Neutrophil (primary cell): ENCODE data around the gene STN1.

Source experiments
- H3K27ac ChIP-seq: fragments of 200-600 bp; sonication (generic); 2 replicates; pipeline ENCODE4 v1.5.1; 2016; ENCODE audit warnings: mild to moderate bottlenecking, moderate library complexity
- H3K27me3 ChIP-seq: fragments of 200-600 bp; sonication (generic); 2 replicates; pipeline ENCODE4 v1.6.0; 2016; ENCODE audit warnings: mild to moderate bottlenecking
- H3K36me3 ChIP-seq: fragments of 200-600 bp; sonication (generic); 2 replicates; pipeline ENCODE4 v1.5.1; 2017
- H3K4me1 ChIP-seq, 2 experiments: fragments of 200-600 bp in 1 of 2; sonication (generic) in 1 of 2; 1 replicate in 1 of 2; 2 replicates in 1 of 2; pipeline versions ENCODE4 v1.5.1 to v1.6.1; 2013 to 2016; ENCODE audit warnings: low read depth in 1 of 2, low read length in 1 of 2, mild to moderate bottlenecking in 1 of 2, moderate library complexity in 1 of 2; ENCODE audit not compliant: control insufficient read depth in 1 of 2, insufficient read depth in 1 of 2
- H3K4me3 ChIP-seq, 2 experiments: fragments of 200-600 bp in 1 of 2; sonication (generic) in 1 of 2; 1 replicate in 1 of 2; 2 replicates in 1 of 2; pipeline ENCODE4 v1.5.1; 2013 to 2016; ENCODE audit warnings: low read depth in 1 of 2, low read length in 1 of 2, mild to moderate bottlenecking in 1 of 2, moderate library complexity in 1 of 2
- H3K9me3 ChIP-seq: fragments of 200-600 bp; sonication (generic); 2 replicates; pipeline ENCODE4 v1.5.1; 2016
- TF ChIP-seq, protein P1 (sequence below): fragments of 200-600 bp; sonication (generic); IDR thresholded peaks from 2 replicates; pipeline ENCODE4 v1.5.1; 2016; ENCODE audit warnings: antibody characterized with exemption

Gene STN1

DNA sequence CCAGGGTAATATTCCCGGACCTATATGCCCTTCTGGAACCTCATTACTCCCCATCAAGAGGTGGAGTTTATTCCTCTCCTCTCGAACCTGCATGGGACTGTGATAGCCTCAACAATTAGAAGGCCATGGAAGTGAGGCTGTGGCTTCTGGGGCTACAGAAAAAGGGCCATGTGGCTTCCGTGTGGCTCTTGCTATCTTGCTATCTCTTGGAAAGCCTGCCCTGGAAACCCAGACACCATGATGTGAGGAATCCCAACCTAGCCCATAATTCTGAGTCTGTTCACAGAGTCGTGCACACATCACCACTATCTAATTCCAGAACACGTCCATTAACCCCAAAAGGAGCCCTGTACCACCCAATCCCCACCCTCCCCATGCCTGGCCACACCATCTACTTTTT, 41.8 kb downstream of the STN1 start:
- H3K4me1 ChIP-seq, result no peaks in the 10 kb centered on the region
- TF ChIP-seq, protein P1, sequence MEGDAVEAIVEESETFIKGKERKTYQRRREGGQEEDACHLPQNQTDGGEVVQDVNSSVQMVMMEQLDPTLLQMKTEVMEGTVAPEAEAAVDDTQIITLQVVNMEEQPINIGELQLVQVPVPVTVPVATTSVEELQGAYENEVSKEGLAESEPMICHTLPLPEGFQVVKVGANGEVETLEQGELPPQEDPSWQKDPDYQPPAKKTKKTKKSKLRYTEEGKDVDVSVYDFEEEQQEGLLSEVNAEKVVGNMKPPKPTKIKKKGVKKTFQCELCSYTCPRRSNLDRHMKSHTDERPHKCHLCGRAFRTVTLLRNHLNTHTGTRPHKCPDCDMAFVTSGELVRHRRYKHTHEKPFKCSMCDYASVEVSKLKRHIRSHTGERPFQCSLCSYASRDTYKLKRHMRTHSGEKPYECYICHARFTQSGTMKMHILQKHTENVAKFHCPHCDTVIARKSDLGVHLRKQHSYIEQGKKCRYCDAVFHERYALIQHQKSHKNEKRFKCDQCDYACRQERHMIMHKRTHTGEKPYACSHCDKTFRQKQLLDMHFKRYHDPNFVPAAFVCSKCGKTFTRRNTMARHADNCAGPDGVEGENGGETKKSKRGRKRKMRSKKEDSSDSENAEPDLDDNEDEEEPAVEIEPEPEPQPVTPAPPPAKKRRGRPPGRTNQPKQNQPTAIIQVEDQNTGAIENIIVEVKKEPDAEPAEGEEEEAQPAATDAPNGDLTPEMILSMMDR, result no peak
- H3K27ac ChIP-seq, result no peak overlapping the region
- H3K36me3 ChIP-seq, result peaks cover 68% of the 10 kb centered on the region
- no peak overlapping the region for H3K4me3 ChIP-seq
- no peaks in the 10 kb centered on the region for H3K27me3 ChIP-seq
- no peaks in the 10 kb centered on the region for H3K9me3 ChIP-seq

DNA sequence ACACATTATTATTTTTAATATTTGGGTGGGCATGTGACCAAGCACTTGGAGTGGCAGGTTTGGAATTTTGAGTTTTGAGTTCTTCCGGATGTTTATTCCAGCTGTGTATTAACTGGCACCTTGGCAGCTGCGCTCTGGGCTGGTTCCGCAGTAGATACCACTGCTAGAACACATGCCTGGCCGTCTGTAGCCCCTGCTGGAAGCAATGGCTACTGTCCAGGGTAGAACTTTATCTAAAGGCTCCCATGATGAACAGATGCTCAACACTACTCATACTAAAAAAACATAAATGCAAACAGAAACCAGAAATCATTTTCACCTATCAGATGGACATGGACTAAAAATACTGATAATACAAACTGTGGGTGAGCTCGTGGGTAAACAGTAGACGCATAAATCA, 43.3 kb downstream of the STN1 start:
- H3K27ac ChIP-seq, result no peak overlapping the region
- H3K4me3 ChIP-seq, result no peak overlapping the region
- H3K27me3 ChIP-seq, result no peaks in the 10 kb centered on the region
- no peaks in the 10 kb centered on the region for H3K4me1 ChIP-seq
- H3K9me3 ChIP-seq, result no peaks in the 10 kb centered on the region
- TF ChIP-seq, protein P1, result no peak
- H3K36me3 ChIP-seq, result peaks cover 61% of the 10 kb centered on the region

DNA sequence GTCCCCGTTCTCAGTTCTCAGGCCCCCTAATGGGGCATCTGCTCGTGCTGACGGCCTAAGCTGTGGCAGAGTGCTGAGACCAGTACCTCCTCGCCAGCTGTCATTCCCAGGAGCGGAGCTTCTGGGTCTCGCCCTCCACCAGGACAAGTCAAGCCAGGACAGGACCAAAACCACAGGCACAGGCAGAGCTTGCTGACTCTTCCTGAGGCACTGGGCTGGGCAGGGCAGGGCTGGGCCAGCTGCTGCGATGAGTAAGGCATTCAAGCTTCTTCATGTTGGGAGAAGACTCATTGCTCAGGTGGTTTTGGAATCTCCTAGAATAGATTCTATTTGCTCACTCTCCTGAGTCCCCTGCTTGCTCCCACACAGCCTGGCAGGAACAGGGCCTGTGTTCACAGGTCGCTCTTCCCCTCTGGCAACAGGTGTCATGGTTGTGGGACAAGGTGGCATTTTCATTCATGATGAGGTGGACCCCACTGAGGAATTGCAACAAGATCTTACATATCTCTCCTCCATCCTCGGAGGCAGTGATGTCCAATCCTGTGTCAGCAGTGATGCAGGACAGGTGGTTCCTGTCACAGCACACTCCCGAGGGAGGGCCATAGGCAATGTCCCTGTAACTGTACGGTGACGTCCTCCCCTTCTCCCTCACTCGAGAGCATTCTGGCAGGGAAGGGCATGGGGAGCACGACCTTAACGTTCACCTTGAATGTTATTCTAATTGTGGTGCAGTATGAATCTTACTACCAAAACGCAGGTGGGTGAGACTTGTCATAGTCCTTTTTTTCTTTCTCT, 45.6 kb downstream of the STN1 start:
- H3K36me3 ChIP-seq, result peaks cover 37% of the 10 kb centered on the region
- no peaks in the 10 kb centered on the region for H3K4me1 ChIP-seq
- H3K27me3 ChIP-seq, result no peaks in the 10 kb centered on the region
- H3K4me3 ChIP-seq, result no peak overlapping the region
- H3K9me3 ChIP-seq, result no peaks in the 10 kb centered on the region
- TF ChIP-seq, protein P1, result no peak
- no peak overlapping the region for H3K27ac ChIP-seq

DNA sequence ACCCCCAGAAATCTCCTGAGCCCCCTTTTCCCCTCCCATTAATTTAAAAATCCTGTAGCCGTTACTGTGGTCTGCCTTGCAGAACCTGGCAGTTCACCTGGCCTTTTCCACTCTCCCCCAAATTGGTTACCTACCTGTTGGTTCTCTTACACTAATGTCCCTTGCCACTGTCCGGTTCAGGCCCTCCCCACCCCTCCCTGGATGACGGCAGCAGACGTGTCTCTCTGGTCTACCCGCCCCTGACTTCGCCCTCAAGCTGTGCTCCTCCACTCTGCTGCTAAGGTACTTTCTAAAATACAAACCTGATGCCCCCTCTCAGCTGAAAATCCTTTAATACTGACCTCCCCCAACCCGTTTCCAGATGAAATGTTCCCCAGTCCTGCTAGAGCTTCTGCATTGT, 47.0 kb downstream of the STN1 start:
- H3K9me3 ChIP-seq, result no peaks in the 10 kb centered on the region
- H3K36me3 ChIP-seq, result peaks cover 28% of the 10 kb centered on the region
- TF ChIP-seq, protein P1, result no peak
- no peak overlapping the region for H3K27ac ChIP-seq
- no peaks in the 10 kb centered on the region for H3K27me3 ChIP-seq
- no peak overlapping the region for H3K4me3 ChIP-seq
- H3K4me1 ChIP-seq, result no peaks in the 10 kb centered on the region

DNA sequence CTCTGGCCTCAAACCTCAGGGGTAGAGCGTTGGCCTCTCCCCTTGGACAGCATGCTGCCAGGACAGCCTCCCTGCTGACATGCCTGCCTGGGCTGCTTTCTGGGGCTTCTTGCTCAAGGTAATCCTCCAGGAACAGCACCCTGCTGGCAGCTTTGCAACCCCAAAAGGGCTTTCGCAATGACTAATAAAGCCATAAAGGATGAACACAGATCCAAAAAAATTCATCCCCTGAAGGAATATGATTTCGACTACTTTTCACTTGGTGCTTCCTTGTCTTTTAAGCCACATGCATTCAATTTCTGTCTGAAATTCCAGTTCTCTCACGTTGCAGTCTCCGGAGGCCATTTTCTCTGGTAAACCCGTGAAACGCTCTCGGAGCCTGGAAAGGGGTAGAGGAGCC, 47.5 kb downstream of the STN1 start:
- Histone ChIP-seq H3K4me1 (no peaks in the 10 kb centered on the region), H3K36me3 (peaks cover 28% of the 10 kb centered on the region), H3K27ac (no peak overlapping the region), H3K9me3 (no peaks in the 10 kb centered on the region), H3K27me3 (no peaks in the 10 kb centered on the region), H3K4me3 (no peak overlapping the region)
- TF ChIP-seq, protein P1, result no peak
